GM23338 (cell line): ENCODE measurements around the gene MTMR3. TPM values are rescaled to one million over a fixed set of nuclear protein-coding genes. Genes with fewer than 3 reads are reported as not detected.
A peak's percentile ranks its signal among the peaks of the same experiment; 100 is the strongest.

ENCODE experiments used
- ATAC-seq: fragments of 200-7000 bp; cut with Tn5 transposase; 3 replicates; pipeline ENCODE4 v1.9.1; 2020
- DNase-seq: peaks from one replicate; pipeline ENCODE4 v3.0.0-alpha.2; 2015; ENCODE audit warnings: low spot score
- H2AFZ ChIP-seq: fragments of 200-600 bp; sonication (generic); 2 replicates; pipeline ENCODE4 v1.8.0; 2016; ENCODE audit warnings: antibody characterized with exemption, mild to moderate bottlenecking, moderate library complexity
- H3F3A ChIP-seq: fragments of 200-600 bp; sonication (generic); replicated peaks from 2 replicates; pipeline ENCODE4 v1.8.0; 2017; ENCODE audit warnings: antibody characterized with exemption, mixed run types, low read depth
- H3K27ac ChIP-seq: fragments of 200-600 bp; sonication (generic); 2 replicates; pipeline ENCODE4 v1.6.1; 2016; ENCODE audit warnings: low read depth
- H3K27me3 ChIP-seq: fragments of 200-600 bp; sonication (generic); 2 replicates; pipeline ENCODE4 v1.8.0; 2016; ENCODE audit warnings: mild to moderate bottlenecking, mixed run types, moderate library complexity; ENCODE audit not compliant: insufficient read depth
- H3K36me3 ChIP-seq: fragments of 200-600 bp; sonication (generic); 2 replicates; pipeline ENCODE4 v1.8.0; 2016; ENCODE audit warnings: mild to moderate bottlenecking; ENCODE audit not compliant: insufficient read depth
- H3K4me1 ChIP-seq: fragments of 200-600 bp; sonication (generic); 2 replicates; pipeline ENCODE4 v1.8.0; 2016; ENCODE audit warnings: mild to moderate bottlenecking, moderate library complexity; ENCODE audit not compliant: insufficient read depth
- H3K4me2 ChIP-seq: fragments of 200-600 bp; sonication (generic); 2 replicates; pipeline ENCODE4 v1.7.1; 2017; ENCODE audit warnings: mixed run types
- H3K4me3 ChIP-seq: fragments of 200-600 bp; sonication (generic); 2 replicates; pipeline ENCODE4 v1.6.1; 2016; ENCODE audit warnings: mixed run types
- H3K79me2 ChIP-seq: fragments of 200-600 bp; sonication (generic); replicated peaks from 2 replicates; pipeline ENCODE4 v1.8.0; 2017; ENCODE audit warnings: mild to moderate bottlenecking; ENCODE audit not compliant: insufficient read depth
- H3K9me2 ChIP-seq: fragments of 200-600 bp; sonication (generic); 2 replicates; pipeline ENCODE4 v1.8.0; 2017; ENCODE audit not compliant: insufficient read depth
- H4K20me1 ChIP-seq: fragments of 200-600 bp; sonication (generic); replicated peaks from 2 replicates; pipeline ENCODE4 v1.8.0; 2017; ENCODE audit warnings: mild to moderate bottlenecking; ENCODE audit not compliant: insufficient read depth
- H3K27ac Mint-ChIP-seq: 2 replicates; pipeline ENCODE4 v1.8.0; 2020; ENCODE audit warnings: inconsistent platforms, mild to moderate bottlenecking, moderate library complexity, mixed read lengths
- H3K27me3 Mint-ChIP-seq: 3 replicates; pipeline ENCODE4 v1.8.0; 2022; ENCODE audit warnings: low read depth, mild to moderate bottlenecking, moderate library complexity, mixed read lengths, inconsistent platforms; ENCODE audit not compliant: insufficient read depth, poor library complexity
- H3K36me3 Mint-ChIP-seq: 3 replicates; pipeline ENCODE4 v1.8.0; 2021; ENCODE audit warnings: low read depth, mild to moderate bottlenecking, inconsistent platforms, moderate library complexity, mixed read lengths
- H3K4me1 Mint-ChIP-seq: 3 replicates; pipeline ENCODE4 v1.8.0; 2020; ENCODE audit warnings: mild to moderate bottlenecking, inconsistent platforms, mixed read lengths
- H3K4me3 Mint-ChIP-seq: 3 replicates; pipeline ENCODE4 v1.8.0; 2021; ENCODE audit warnings: moderate library complexity, mild to moderate bottlenecking, inconsistent platforms, mixed read lengths
- H3K9me3 Mint-ChIP-seq: 3 replicates; pipeline ENCODE4 v1.8.0; 2020; ENCODE audit warnings: moderate library complexity, mild to moderate bottlenecking, inconsistent platforms, mixed read lengths
- CREB1 ChIP-seq: fragments of 250-450 bp; sonication (Bioruptor Pico); IDR thresholded peaks from 2 replicates; pipeline ENCODE4 v1.5.0; 2020; ENCODE audit warnings: low read depth, mild to moderate bottlenecking, moderate library complexity
- ETS1 ChIP-seq: IDR thresholded peaks from 2 replicates; pipeline ENCODE4 v1.6.1; 2016; ENCODE audit warnings: antibody characterized with exemption
- EZH2phosphoT487 ChIP-seq: fragments of 200-600 bp; sonication (generic); IDR thresholded peaks from one replicate; pipeline ENCODE4 v1.8.1; 2018; ENCODE audit warnings: antibody characterized with exemption; ENCODE audit not compliant: unreplicated experiment
- JUNB ChIP-seq: IDR thresholded peaks from one replicate; pipeline ENCODE4 v1.6.1; 2016; ENCODE audit warnings: antibody characterized with exemption; ENCODE audit not compliant: unreplicated experiment
- NANOG ChIP-seq: IDR thresholded peaks from 2 replicates; pipeline ENCODE4 v1.6.1; 2016; ENCODE audit warnings: antibody characterized with exemption, borderline replicate concordance
- POLR2AphosphoS5 ChIP-seq: IDR thresholded peaks from 2 replicates; pipeline ENCODE4 v1.6.1; 2016; ENCODE audit warnings: antibody characterized with exemption, low read depth
- STAT1 ChIP-seq: IDR thresholded peaks from one replicate; pipeline ENCODE4 v1.6.1; 2016; ENCODE audit warnings: antibody characterized with exemption; ENCODE audit not compliant: unreplicated experiment
- ZNF114 ChIP-seq: fragments of 250-450 bp; sonication (Bioruptor Pico); IDR thresholded peaks from 2 replicates; pipeline ENCODE4 v1.5.0; 2020; ENCODE audit warnings: mild to moderate bottlenecking, moderate library complexity
- ZNF331 ChIP-seq: fragments of 250-450 bp; sonication (Bioruptor Pico); IDR thresholded peaks from 2 replicates; pipeline ENCODE4 v1.5.0; 2020; ENCODE audit warnings: low read depth, mild to moderate bottlenecking, moderate library complexity
- polyA plus RNA-seq: library from polyadenylated mRNA; unstranded; fragments of >200 nt; fragmentation: Nextera tagmentation; extraction: Ambion mirVana; gene quantifications from 2 replicates; pipeline ENCODE4 v1.2.1, GENCODE V29; 2016
- total RNA-seq: library from RNA; depleted of rRNA; stranded (reverse); fragments of >200 nt; shearing (Covaris generic); gene quantifications from 2 replicates; pipeline ENCODE4 v1.2.3, GENCODE V29; 2014
- TF ChIP-seq, protein P1 (sequence below): IDR thresholded peaks from one replicate; pipeline ENCODE4 v1.6.1; 2018; ENCODE audit warnings: antibody characterized with exemption; ENCODE audit not compliant: unreplicated experiment
- TF ChIP-seq, protein P2 (sequence below), 2 experiments: fragments of 200-600 bp in 1 of 2; sonication (generic) in 1 of 2; conservative IDR thresholded peaks; 2 replicates each; pipeline versions ENCODE4 v1.5.1 to v1.6.1; 2016 to 2017; ENCODE audit warnings: antibody characterized with exemption in 2 of 2, low read depth in 2 of 2, mild to moderate bottlenecking in 2 of 2, moderate library complexity in 1 of 2

MTMR3 gene
- total and polyA plus RNA-seq, 2 experiments from 2014 or later = 5.2 to 27.4 TPM

DNA sequence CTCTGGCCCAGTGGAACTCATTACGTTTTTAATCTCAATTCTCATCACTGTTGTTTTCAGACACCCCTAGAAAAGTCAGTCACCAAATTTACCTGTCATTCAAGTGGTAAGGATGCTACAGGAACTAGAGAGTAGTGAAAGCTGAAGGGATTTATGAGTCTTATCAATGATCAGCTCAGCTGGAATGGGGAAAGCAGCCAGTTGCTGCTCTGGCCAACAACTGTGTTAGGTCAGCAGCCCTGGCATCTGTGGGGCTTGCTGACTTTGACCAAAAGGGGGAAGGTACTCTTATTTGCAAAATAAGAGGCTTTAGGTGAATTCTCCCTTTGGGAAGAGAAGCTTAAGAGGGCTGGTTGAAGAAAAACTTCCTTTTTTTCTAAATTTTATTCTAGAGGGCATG, 121.1 kb downstream of the MTMR3 start (continued):
- TF ChIP-seq, protein P1, sequence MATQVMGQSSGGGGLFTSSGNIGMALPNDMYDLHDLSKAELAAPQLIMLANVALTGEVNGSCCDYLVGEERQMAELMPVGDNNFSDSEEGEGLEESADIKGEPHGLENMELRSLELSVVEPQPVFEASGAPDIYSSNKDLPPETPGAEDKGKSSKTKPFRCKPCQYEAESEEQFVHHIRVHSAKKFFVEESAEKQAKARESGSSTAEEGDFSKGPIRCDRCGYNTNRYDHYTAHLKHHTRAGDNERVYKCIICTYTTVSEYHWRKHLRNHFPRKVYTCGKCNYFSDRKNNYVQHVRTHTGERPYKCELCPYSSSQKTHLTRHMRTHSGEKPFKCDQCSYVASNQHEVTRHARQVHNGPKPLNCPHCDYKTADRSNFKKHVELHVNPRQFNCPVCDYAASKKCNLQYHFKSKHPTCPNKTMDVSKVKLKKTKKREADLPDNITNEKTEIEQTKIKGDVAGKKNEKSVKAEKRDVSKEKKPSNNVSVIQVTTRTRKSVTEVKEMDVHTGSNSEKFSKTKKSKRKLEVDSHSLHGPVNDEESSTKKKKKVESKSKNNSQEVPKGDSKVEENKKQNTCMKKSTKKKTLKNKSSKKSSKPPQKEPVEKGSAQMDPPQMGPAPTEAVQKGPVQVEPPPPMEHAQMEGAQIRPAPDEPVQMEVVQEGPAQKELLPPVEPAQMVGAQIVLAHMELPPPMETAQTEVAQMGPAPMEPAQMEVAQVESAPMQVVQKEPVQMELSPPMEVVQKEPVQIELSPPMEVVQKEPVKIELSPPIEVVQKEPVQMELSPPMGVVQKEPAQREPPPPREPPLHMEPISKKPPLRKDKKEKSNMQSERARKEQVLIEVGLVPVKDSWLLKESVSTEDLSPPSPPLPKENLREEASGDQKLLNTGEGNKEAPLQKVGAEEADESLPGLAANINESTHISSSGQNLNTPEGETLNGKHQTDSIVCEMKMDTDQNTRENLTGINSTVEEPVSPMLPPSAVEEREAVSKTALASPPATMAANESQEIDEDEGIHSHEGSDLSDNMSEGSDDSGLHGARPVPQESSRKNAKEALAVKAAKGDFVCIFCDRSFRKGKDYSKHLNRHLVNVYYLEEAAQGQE = no peak
- no peak for TF ChIP-seq STAT1
- TF ChIP-seq, protein P2, sequence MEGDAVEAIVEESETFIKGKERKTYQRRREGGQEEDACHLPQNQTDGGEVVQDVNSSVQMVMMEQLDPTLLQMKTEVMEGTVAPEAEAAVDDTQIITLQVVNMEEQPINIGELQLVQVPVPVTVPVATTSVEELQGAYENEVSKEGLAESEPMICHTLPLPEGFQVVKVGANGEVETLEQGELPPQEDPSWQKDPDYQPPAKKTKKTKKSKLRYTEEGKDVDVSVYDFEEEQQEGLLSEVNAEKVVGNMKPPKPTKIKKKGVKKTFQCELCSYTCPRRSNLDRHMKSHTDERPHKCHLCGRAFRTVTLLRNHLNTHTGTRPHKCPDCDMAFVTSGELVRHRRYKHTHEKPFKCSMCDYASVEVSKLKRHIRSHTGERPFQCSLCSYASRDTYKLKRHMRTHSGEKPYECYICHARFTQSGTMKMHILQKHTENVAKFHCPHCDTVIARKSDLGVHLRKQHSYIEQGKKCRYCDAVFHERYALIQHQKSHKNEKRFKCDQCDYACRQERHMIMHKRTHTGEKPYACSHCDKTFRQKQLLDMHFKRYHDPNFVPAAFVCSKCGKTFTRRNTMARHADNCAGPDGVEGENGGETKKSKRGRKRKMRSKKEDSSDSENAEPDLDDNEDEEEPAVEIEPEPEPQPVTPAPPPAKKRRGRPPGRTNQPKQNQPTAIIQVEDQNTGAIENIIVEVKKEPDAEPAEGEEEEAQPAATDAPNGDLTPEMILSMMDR (conservative IDR thresholded peaks at IDR 0.05; ENCODE audit: low read depth in 2 of 2) = no peak
- TF ChIP-seq JUNB = no peak
- no peak for TF ChIP-seq EZH2phosphoT487
- no peak for TF ChIP-seq ETS1
- no peak for TF ChIP-seq NANOG
- TF ChIP-seq ZNF331 (CRISPR knock-in tag) = no peak
- TF ChIP-seq ZNF114 (CRISPR knock-in tag) = no peak

- H3K4me1 ChIP-seq = no peaks in the 10 kb centered on the region
- TF ChIP-seq CREB1 (CRISPR knock-in tag) = no peak
- TF ChIP-seq POLR2AphosphoS5 = no peak
- TF ChIP-seq, protein P2 (conservative IDR thresholded peaks at IDR 0.05; ENCODE audit: low read depth in 2 of 2) = no peak
- H3K79me2 ChIP-seq = no peaks in the 10 kb centered on the region
- no peaks in the 10 kb centered on the region for H3F3A ChIP-seq
- H3K36me3 ChIP-seq = no peaks in the 10 kb centered on the region
- H3K4me2 ChIP-seq = no peak overlapping the region
- Mint-ChIP-seq H3K36me3 (no peaks in the 10 kb centered on the region), H3K27ac (no peak overlapping the region), H3K27me3 (no peaks in the 10 kb centered on the region), H3K4me1 (peaks cover 14% of the 10 kb centered on the region), H3K9me3 (no peaks in the 10 kb centered on the region), H3K4me3 (no peak overlapping the region)
- no peaks in the 10 kb centered on the region for H3K9me2 ChIP-seq
- peak; percentile 31 for ATAC-seq
- no peak overlapping the region for H3K27ac ChIP-seq
- H4K20me1 ChIP-seq = no peaks in the 10 kb centered on the region
- no peak for DNase-seq
- H3K4me3 ChIP-seq = no peak overlapping the region
- H2AFZ ChIP-seq = no peak overlapping the region
- no peaks in the 10 kb centered on the region for H3K27me3 ChIP-seq
These were observed 121.7 kb downstream of the MTMR3 start for GRCh38 chr22:30004694-30005093.
